ENCODE measurements around the gene STAT5B. TPM values are rescaled to one million over a fixed set of nuclear protein-coding genes. Genes with fewer than 3 reads are reported as not detected.
A peak's percentile ranks its signal among the peaks of the same experiment; 100 is the strongest.

STAT5B gene
- total and polyA plus RNA-seq, 2 of the 13 experiments (the other 11 are each of a cell fraction or from before 2014, with no cell fraction given) = 21.0 to 42.8 TPM

DNA sequence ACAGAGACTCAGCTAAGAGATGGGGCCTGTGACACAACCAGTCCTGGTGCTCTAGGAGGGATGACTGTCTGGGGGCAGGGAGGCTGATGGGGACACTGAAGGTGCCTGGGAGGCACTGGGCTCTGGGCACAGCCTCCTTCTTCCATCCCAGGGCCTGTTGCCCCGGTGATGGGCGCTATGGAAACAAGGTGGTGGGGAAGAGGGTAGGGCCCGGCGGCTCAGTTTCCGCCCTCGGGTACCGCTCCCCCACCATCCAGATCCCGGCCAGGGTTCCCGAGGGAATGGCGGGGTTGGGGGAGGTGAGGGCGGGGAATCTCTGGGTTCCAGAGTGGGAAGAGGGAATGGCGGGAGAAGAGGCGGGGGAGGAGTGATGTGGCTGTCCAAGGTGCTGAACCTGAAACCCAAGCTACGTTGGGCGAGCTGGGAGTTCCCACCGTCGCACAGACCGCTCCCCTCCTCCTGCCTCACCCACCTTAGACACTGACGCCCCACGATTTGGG lies 96.2 kb downstream of the STAT5B start (continued):
- TF ChIP-seq, protein P1, sequence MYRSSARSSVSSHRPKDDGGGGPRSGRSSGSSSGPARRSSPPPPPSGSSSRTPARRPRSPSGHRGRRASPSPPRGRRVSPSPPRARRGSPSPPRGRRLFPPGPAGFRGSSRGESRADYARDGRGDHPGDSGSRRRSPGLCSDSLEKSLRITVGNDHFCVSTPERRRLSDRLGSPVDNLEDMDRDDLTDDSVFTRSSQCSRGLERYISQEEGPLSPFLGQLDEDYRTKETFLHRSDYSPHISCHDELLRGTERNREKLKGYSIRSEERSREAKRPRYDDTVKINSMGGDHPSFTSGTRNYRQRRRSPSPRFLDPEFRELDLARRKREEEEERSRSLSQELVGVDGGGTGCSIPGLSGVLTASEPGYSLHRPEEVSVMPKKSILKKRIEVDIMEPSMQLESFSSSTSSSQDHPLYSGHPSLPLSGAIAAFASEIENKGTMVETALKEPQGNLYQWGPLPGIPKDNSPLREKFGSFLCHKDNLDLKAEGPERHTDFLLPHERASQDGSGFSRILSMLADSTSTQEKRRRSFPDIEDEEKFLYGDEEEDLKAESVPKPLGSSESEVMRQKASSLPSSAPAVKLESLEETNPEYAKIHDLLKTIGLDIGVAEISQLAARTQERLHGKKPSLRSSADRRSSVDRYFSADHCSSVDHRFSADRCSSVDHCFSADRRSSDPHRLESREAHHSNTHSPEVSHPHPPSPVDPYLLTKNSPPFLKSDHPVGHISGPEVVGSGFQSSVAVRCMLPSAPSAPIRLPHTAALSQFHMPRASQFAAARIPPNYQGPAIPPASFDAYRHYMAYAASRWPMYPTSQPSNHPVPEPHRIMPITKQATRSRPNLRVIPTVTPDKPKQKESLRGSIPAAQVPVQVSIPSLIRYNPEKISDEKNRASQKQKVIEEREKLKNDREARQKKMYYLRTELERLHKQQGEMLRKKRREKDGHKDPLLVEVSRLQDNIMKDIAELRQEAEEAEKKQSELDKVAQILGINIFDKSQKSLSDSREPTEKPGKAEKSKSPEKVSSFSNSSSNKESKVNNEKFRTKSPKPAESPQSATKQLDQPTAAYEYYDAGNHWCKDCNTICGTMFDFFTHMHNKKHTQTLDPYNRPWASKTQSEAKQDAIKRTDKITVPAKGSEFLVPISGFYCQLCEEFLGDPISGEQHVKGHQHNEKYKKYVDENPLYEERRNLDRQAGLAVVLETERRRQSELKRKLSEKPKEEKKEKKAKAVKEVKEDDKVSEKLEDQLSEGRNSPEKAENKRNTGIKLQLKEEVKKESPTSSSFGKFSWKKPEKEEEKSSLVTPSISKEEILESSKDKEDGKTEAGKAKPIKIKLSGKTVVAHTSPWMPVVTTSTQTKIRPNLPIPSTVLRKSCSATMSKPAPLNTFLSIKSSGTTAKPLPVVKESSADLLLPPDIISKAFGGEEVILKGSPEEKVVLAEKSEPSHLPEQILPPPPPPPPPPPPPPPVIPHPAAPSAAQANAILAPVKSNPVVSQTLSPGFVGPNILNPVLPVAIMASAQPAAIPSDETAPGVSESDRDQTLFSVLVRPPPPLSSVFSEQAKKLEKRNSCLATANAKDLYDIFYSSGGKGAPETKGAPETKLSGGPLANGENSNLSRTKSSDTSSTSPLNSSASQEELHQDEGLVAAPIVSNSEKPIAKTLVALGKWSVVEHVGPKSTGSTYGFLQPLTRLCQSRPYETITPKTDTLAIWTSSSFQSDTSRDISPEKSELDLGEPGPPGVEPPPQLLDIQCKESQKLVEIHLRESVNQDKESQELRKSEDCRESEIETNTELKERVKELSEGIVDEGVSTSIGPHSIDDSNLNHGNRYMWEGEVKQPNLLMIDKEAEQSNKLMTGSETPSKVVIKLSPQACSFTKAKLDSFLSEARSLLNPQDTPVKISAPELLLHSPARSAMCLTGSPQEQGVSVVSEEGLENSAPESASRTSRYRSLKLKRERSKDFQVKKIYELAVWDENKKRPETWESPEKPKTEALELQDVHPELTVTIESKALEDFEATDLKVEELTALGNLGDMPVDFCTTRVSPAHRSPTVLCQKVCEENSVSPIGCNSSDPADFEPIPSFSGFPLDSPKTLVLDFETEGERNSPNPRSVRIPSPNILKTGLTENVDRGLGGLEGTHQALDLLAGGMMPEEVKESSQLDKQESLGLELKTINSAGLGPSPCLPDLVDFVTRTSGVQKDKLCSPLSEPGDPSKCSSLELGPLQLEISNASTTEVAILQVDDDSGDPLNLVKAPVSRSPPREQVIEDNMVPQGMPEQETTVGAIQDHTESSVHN (CRISPR knock-in tag; IDR thresholded peaks at IDR 0.05) = no peak
- no peak for TF ChIP-seq ZNF572 (CRISPR knock-in tag; IDR thresholded peaks at IDR 0.05)
- peak; percentile 97 for TF ChIP-seq ZNF256 (CRISPR knock-in tag; conservative IDR thresholded peaks at IDR 0.05)
- TF ChIP-seq ZNF776 (CRISPR knock-in tag; IDR thresholded peaks at IDR 0.05) = no peak
- TF ChIP-seq ZNF343 (CRISPR knock-in tag; IDR thresholded peaks at IDR 0.05) = 0 out of 2 replicates have a peak, but pooled peaks have one; percentile 77
- peak; percentile 99 for TF ChIP-seq WIZ (CRISPR knock-in tag; IDR thresholded peaks at IDR 0.05)
- TF ChIP-seq ZNF33A (CRISPR knock-in tag; IDR thresholded peaks at IDR 0.05; ENCODE audit: borderline replicate concordance) = no peak
- peak; percentile 88; the same call in 1 of the 2 replicates for TF ChIP-seq SIX4 (CRISPR knock-in tag; IDR thresholded peaks at IDR 0.05)
- TF ChIP-seq STAG1 (CRISPR knock-in tag; IDR thresholded peaks at IDR 0.05) = 0 out of 2 replicates have a peak, but pooled peaks have one; percentile 10
- no peak for TF ChIP-seq TRIM24 (CRISPR knock-in tag; IDR thresholded peaks at IDR 0.05)
- no peak for TF ChIP-seq ZNF570 (CRISPR knock-in tag; IDR thresholded peaks at IDR 0.05; ENCODE audit: borderline replicate concordance)
- TF ChIP-seq, protein P2, sequence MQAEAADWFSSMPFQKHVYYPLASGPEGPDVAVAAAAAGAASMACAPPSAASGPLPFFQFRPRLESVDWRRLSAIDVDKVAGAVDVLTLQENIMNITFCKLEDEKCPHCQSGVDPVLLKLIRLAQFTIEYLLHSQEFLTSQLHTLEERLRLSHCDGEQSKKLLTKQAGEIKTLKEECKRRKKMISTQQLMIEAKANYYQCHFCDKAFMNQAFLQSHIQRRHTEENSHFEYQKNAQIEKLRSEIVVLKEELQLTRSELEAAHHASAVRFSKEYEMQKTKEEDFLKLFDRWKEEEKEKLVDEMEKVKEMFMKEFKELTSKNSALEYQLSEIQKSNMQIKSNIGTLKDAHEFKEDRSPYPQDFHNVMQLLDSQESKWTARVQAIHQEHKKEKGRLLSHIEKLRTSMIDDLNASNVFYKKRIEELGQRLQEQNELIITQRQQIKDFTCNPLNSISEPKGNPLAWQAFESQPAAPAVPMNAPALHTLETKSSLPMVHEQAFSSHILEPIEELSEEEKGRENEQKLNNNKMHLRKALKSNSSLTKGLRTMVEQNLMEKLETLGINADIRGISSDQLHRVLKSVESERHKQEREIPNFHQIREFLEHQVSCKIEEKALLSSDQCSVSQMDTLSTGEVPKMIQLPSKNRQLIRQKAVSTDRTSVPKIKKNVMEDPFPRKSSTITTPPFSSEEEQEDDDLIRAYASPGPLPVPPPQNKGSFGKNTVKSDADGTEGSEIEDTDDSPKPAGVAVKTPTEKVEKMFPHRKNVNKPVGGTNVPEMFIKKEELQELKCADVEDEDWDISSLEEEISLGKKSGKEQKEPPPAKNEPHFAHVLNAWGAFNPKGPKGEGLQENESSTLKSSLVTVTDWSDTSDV (CRISPR knock-in tag; IDR thresholded peaks at IDR 0.05) = peak; percentile 32
- TF ChIP-seq FOXK1 (CRISPR knock-in tag; IDR thresholded peaks at IDR 0.05; ENCODE audit: borderline replicate concordance, low read depth) = peak; percentile 85; the same call in 1 of the 2 replicates
- TF ChIP-seq ZNF33B (CRISPR knock-in tag; IDR thresholded peaks at IDR 0.05) = no peak
- TF ChIP-seq, protein P3, sequence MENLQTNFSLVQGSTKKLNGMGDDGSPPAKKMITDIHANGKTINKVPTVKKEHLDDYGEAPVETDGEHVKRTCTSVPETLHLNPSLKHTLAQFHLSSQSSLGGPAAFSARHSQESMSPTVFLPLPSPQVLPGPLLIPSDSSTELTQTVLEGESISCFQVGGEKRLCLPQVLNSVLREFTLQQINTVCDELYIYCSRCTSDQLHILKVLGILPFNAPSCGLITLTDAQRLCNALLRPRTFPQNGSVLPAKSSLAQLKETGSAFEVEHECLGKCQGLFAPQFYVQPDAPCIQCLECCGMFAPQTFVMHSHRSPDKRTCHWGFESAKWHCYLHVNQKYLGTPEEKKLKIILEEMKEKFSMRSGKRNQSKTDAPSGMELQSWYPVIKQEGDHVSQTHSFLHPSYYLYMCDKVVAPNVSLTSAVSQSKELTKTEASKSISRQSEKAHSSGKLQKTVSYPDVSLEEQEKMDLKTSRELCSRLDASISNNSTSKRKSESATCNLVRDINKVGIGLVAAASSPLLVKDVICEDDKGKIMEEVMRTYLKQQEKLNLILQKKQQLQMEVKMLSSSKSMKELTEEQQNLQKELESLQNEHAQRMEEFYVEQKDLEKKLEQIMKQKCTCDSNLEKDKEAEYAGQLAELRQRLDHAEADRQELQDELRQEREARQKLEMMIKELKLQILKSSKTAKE (CRISPR knock-in tag; IDR thresholded peaks at IDR 0.05; ENCODE audit: borderline replicate concordance) = no peak; the same call in 1 of the 2 replicates
- no peak for TF ChIP-seq NPAS2 (CRISPR knock-in tag; IDR thresholded peaks at IDR 0.05; ENCODE audit: borderline replicate concordance)
- TF ChIP-seq ATM (IDR thresholded peaks at IDR 0.05; ENCODE audit: borderline replicate concordance) = no peak
